Right cardiac atrium (tissue), 5 donors: ENCODE measurements around the gene CYB5R2. TPM values are rescaled to one million over a fixed set of nuclear protein-coding genes. Genes with fewer than 3 reads are reported as not detected.
A peak's percentile ranks its signal among the peaks of the same experiment; 100 is the strongest.

Source experiments
- ATAC-seq, 2 donors: fragments of 200-7000 bp; cut with Tn5 transposase; one replicate each; pipeline versions ENCODE4 v1.8.0 to v1.9.1; 2020; ENCODE audit warnings: moderate library complexity in 2 of 2, mild to moderate bottlenecking in 1 of 2
- DNase-seq, 3 donors: peaks; one replicate each; pipeline ENCODE4 v3.0.0-alpha.2; 2020
- H3K27ac ChIP-seq: one replicate; pipeline ENCODE4 v1.5.1; 2013; ENCODE audit warnings: mild to moderate bottlenecking, low read length, control low read depth, moderate library complexity
- H3K27me3 ChIP-seq: one replicate; pipeline ENCODE4 v1.6.1; 2013; ENCODE audit not compliant: control insufficient read depth, insufficient read depth
- H3K4me1 ChIP-seq: one replicate; pipeline ENCODE4 v1.6.1; 2013; ENCODE audit warnings: low read length; ENCODE audit not compliant: control insufficient read depth, insufficient read depth
- H3K4me3 ChIP-seq: one replicate; pipeline ENCODE4 v1.5.1; 2013; ENCODE audit warnings: low read length, control low read depth
- H3K9me3 ChIP-seq: one replicate; pipeline ENCODE4 v1.6.1; 2013; ENCODE audit warnings: low read length; ENCODE audit not compliant: control insufficient read depth
- WGBS: extraction: QIAGEN DNeasy Blood & Tissue Kit; methylation state at CpG from one replicate; pipeline ENCODE4 v1.1.7; 2013; 5-methylcytosine and 5-hydroxymethylcytosine counted together
- intact Hi-C, 4 donors: fragments of 100-400 bp; cut with DNase I; formaldehyde crosslinking; loops; one replicate each; pipeline versions ENCODE4 v1.11.0 to v1.14.0; 2022 to 2023
- polyA plus RNA-seq: library from polyadenylated mRNA; stranded (reverse); fragments of 200-250 nt; gene quantifications from one replicate; pipeline ENCODE4 v1.2.3, GENCODE V29; 2013
- total RNA-seq, 4 donors: library from RNA; stranded (reverse); fragmentation: NEBNext Ultra II Directional; extraction: Animal tissue kit (Norgen Biotek cat#: 25700); gene quantifications; one replicate each; pipeline ENCODE4 v1.2.1, GENCODE V29; 2021
- donor health status: healthy with polysubstance abuse.
- donor health status: DM: no; HTN: yes; CAD: no.
- donor health status: DM: no; HTN: no; CAD: no.
- donor health status: DM: no; HTN: yes; CAD: no; lungs with severe emphysema.
- donor health status: DM: yes; HTN: yes; CAD: no.

The CYB5R2 gene
- total and polyA plus RNA-seq, 5 donors: 1.6 to 4.4 (median 2.5) TPM

GRCh38 chr11:7655253-7656217, 17.8 kb downstream of the CYB5R2 start:
- H3K4me3 ChIP-seq: no peak overlapping the region
- no peaks in the 10 kb centered on the region for H3K9me3 ChIP-seq
- WGBS: 76% methylated on average over 14 of the region's 14 CpGs
- peak overlapping the region; percentile 53 for H3K27ac ChIP-seq
- ATAC-seq (peak; percentile 40 to 65), DNase-seq (peak in 1 of 3 donors; percentile 61)
- H3K27me3 ChIP-seq: no peaks in the 10 kb centered on the region
- H3K4me1 ChIP-seq: no peaks in the 10 kb centered on the region
- intact Hi-C loops: loop anchor here in 1 of 4 donors (5.0 kb wide), 1 partner anchor 83 kb away; no protein-coding TSS in a partner anchor

GRCh38 chr11:7654195-7654705, 19.1 kb downstream of the CYB5R2 start:
- Histone ChIP-seq H3K27ac (no peak overlapping the region), H3K9me3 (no peaks in the 10 kb centered on the region), H3K4me1 (no peaks in the 10 kb centered on the region), H3K27me3 (no peaks in the 10 kb centered on the region), H3K4me3 (no peak overlapping the region)
- WGBS: 75% methylated on average over 4 of the region's 4 CpGs
- intact Hi-C loops: loop anchor here in 1 of 4 donors (5.0 kb wide), 1 partner anchor 82 kb away; no protein-coding TSS in a partner anchor
- DNase-seq (no peak), ATAC-seq (no peak)

GRCh38 chr11:7651700-7652099, 21.6 kb downstream of the CYB5R2 start:
- 85% methylated on average over 9 of the region's 9 CpGs for WGBS
- H3K4me1 ChIP-seq: no peaks in the 10 kb centered on the region
- no peaks in the 10 kb centered on the region for H3K9me3 ChIP-seq
- no peak overlapping the region for H3K27ac ChIP-seq
- DNase-seq (peak in 2 of 3 donors; percentile 65 to 81), ATAC-seq (no peak)
- no peak overlapping the region for H3K4me3 ChIP-seq
- intact Hi-C loops: loop anchor here in 1 of 4 donors (5.0 kb wide), 1 partner anchor 79 kb away; no protein-coding TSS in a partner anchor
- no peaks in the 10 kb centered on the region for H3K27me3 ChIP-seq

GRCh38 chr11:7651140-7651551, 22.2 kb downstream of the CYB5R2 start:
- Histone ChIP-seq H3K27ac (no peak overlapping the region), H3K27me3 (no peaks in the 10 kb centered on the region), H3K4me3 (no peak overlapping the region), H3K4me1 (no peaks in the 10 kb centered on the region), H3K9me3 (no peaks in the 10 kb centered on the region)
- WGBS: 70% methylated on average over 5 of the region's 5 CpGs
- DNase-seq (no peak), ATAC-seq (no peak)
- intact Hi-C loops: loop anchor here in 1 of 4 donors (5.0 kb wide), 1 partner anchor 79 kb away; no protein-coding TSS in a partner anchor

GRCh38 chr11:7648264-7648663, 25.0 kb downstream of the CYB5R2 start:
- WGBS: 97% methylated on average over 3 of the region's 3 CpGs
- Histone ChIP-seq H3K9me3 (no peaks in the 10 kb centered on the region), H3K27me3 (no peaks in the 10 kb centered on the region), H3K4me3 (no peak overlapping the region), H3K27ac (no peak overlapping the region), H3K4me1 (no peaks in the 10 kb centered on the region)
- no peak for ATAC-seq
- intact Hi-C loops: no loop called here
- DNase-seq: no peak

- Histone ChIP-seq H3K9me3 (no peaks in the 10 kb centered on the region), H3K27me3 (no peaks in the 10 kb centered on the region), H3K4me3 (no peak overlapping the region), H3K27ac (no peak overlapping the region), H3K4me1 (no peaks in the 10 kb centered on the region)
- intact Hi-C loops: no loop called here
- DNase-seq: no peak
- WGBS: 95% methylated on average over 2 of the region's 2 CpGs
- ATAC-seq: no peak
Measured at GRCh38 chr11:7646866-7647265, 26.4 kb downstream of the CYB5R2 start.

GRCh38 chr11:7645206-7645605, 28.1 kb downstream of the CYB5R2 start:
- Histone ChIP-seq H3K4me3 (no peak overlapping the region), H3K9me3 (no peaks in the 10 kb centered on the region), H3K27me3 (no peaks in the 10 kb centered on the region), H3K27ac (no peak overlapping the region), H3K4me1 (no peaks in the 10 kb centered on the region)
- no peak for DNase-seq
- 94% methylated on average over 3 of the region's 3 CpGs for WGBS
- intact Hi-C loops: no loop called here
- no peak for ATAC-seq

- WGBS: 86% methylated on average over 4 of the region's 4 CpGs
- Histone ChIP-seq H3K4me1 (peaks cover 4% of the 10 kb centered on the region), H3K27me3 (no peaks in the 10 kb centered on the region), H3K27ac (no peak overlapping the region), H3K9me3 (no peaks in the 10 kb centered on the region), H3K4me3 (no peak overlapping the region)
- intact Hi-C loops: no loop called here
- ATAC-seq (no peak), DNase-seq (no peak)
Measured at GRCh38 chr11:7643314-7643713, 30.0 kb downstream of the CYB5R2 start.

GRCh38 chr11:7642747-7643146, 30.6 kb downstream of the CYB5R2 start:
- H3K4me1 ChIP-seq: peaks cover 4% of the 10 kb centered on the region
- H3K4me3 ChIP-seq: no peak overlapping the region
- WGBS: 64% methylated on average over 4 of the region's 4 CpGs
- no peak for ATAC-seq
- intact Hi-C loops: no loop called here
- H3K27me3 ChIP-seq: no peaks in the 10 kb centered on the region
- no peaks in the 10 kb centered on the region for H3K9me3 ChIP-seq
- no peak for DNase-seq
- no peak overlapping the region for H3K27ac ChIP-seq

GRCh38 chr11:7640816-7641215, 32.5 kb downstream of the CYB5R2 start:
- intact Hi-C loops: no loop called here
- H3K27me3 ChIP-seq: no peaks in the 10 kb centered on the region
- 92% methylated on average over 6 of the region's 6 CpGs for WGBS
- ATAC-seq: no peak
- no peak for DNase-seq
- peaks cover 4% of the 10 kb centered on the region for H3K4me1 ChIP-seq
- H3K9me3 ChIP-seq: no peaks in the 10 kb centered on the region
- no peak overlapping the region for H3K27ac ChIP-seq
- H3K4me3 ChIP-seq: no peak overlapping the region

GRCh38 chr11:7639643-7640025, 33.7 kb downstream of the CYB5R2 start:
- H3K27me3 ChIP-seq: no peaks in the 10 kb centered on the region
- intact Hi-C loops: no loop called here
- peaks cover 4% of the 10 kb centered on the region for H3K4me1 ChIP-seq
- H3K9me3 ChIP-seq: no peaks in the 10 kb centered on the region
- WGBS: 77% methylated on average over 5 of the region's 5 CpGs
- H3K4me3 ChIP-seq: no peak overlapping the region
- DNase-seq (no peak), ATAC-seq (no peak)
- no peak overlapping the region for H3K27ac ChIP-seq
